ENCODE results near the gene MRPS33. TPM values are rescaled to one million over a fixed set of nuclear protein-coding genes. Genes with fewer than 3 reads are reported as not detected.
"Not testable (repeated sequence)": the region's sequence is repeated elsewhere in the genome, so short reads cannot be mapped to it uniquely, and the experiment has no call there.

The MRPS33 gene
- total RNA-seq, 1 donor from 2014 or later = 53.8 TPM

- Histone ChIP-seq H3K79me2 (ENCODE audit: insufficient read depth, low read length) (no peaks in the 10 kb centered on the region), H3K9me3 (ENCODE audit: insufficient read depth, low read depth, low read length) (no peaks in the 10 kb centered on the region), H2AFZ (ENCODE audit: low read depth, low read length) (no peak overlapping the region), H3K4me3 (ENCODE audit: insufficient read depth, low read depth, low read length) (no peak overlapping the region), H3K27me3 (ENCODE audit: insufficient read depth, low read length) (no peaks in the 10 kb centered on the region), H3K36me3 (ENCODE audit: insufficient read depth, low read length) (no peaks in the 10 kb centered on the region), H4K20me1 (ENCODE audit: insufficient read depth, low read length) (no peaks in the 10 kb centered on the region), H3K27ac (ENCODE audit: low read depth, low read length) (no peak overlapping the region), H3K4me2 (ENCODE audit: low read length) (no peak overlapping the region), H3K4me1 (ENCODE audit: insufficient read depth, low read length) (no peaks in the 10 kb centered on the region), H3K9ac (ENCODE audit: low read length) (no peak overlapping the region)
- H3K36me3 Mint-ChIP-seq (ENCODE audit: low read depth, unreplicated experiment) = no peaks in the 10 kb centered on the region
- no peaks in the 10 kb centered on the region for H3K27me3 Mint-ChIP-seq (ENCODE audit: low read depth, unreplicated experiment)
- FAIRE-seq = no peak
- H3K4me3 Mint-ChIP-seq (ENCODE audit: unreplicated experiment) = no peak overlapping the region
- H3K9me3 Mint-ChIP-seq (ENCODE audit: unreplicated experiment) = peaks cover 2% of the 10 kb centered on the region
- TF ChIP-seq CTCF (IDR thresholded peaks at IDR 0.05; ENCODE audit: insufficient read depth, low read depth, low read length) (no peak), EZH2 (IDR thresholded peaks at IDR 0.05; ENCODE audit: insufficient read depth, low read length) (no peak)
- H3K4me1 Mint-ChIP-seq (ENCODE audit: low read depth, unreplicated experiment) = no peaks in the 10 kb centered on the region
- H3K27ac Mint-ChIP-seq (ENCODE audit: unreplicated experiment) = no peak overlapping the region
- DNase-seq (ENCODE audit: low read depth) = no peak
These were observed 53.6 kb downstream of the MRPS33 start for GRCh38 chr7:140961117-140961516.

- not testable (repeated sequence) for H3K27me3 Mint-ChIP-seq (ENCODE audit: low read depth, unreplicated experiment); H2AFZ ChIP-seq (ENCODE audit: low read depth, low read length); H3K9ac ChIP-seq (ENCODE audit: low read length); H4K20me1 ChIP-seq (ENCODE audit: insufficient read depth, low read length); H3K4me3 Mint-ChIP-seq (ENCODE audit: unreplicated experiment); H3K4me1 ChIP-seq (ENCODE audit: insufficient read depth, low read length); DNase-seq (ENCODE audit: low read depth); FAIRE-seq; H3K79me2 ChIP-seq (ENCODE audit: insufficient read depth, low read length); H3K4me3 ChIP-seq (ENCODE audit: insufficient read depth, low read depth, low read length); H3K36me3 ChIP-seq (ENCODE audit: insufficient read depth, low read length); H3K36me3 Mint-ChIP-seq (ENCODE audit: low read depth, unreplicated experiment); H3K9me3 ChIP-seq (ENCODE audit: insufficient read depth, low read depth, low read length); H3K27me3 ChIP-seq (ENCODE audit: insufficient read depth, low read length); H3K27ac ChIP-seq (ENCODE audit: low read depth, low read length); H3K9me3 Mint-ChIP-seq (ENCODE audit: unreplicated experiment); H3K4me2 ChIP-seq (ENCODE audit: low read length); H3K27ac Mint-ChIP-seq (ENCODE audit: unreplicated experiment); H3K4me1 Mint-ChIP-seq (ENCODE audit: low read depth, unreplicated experiment)
These were observed 57.8 kb downstream of the MRPS33 start for GRCh38 chr7:140956997-140957396.

Other genes with a start within 250 kb of the MRPS33 start
- gene BRAF, start 90.0 kb downstream of the MRPS33 start, total RNA-seq = 24.1 and 26.0 TPM in 2 replicates
- 2.2 and 3.9 TPM in 2 replicates for gene TMEM178B, start 59.1 kb upstream of the MRPS33 start, total RNA-seq

Data from astrocyte (in vitro differentiated cells and primary cell).